RCC 7860 (cell line): Measurements from ENCODE around the gene BSG.

Experiments used
- DNase-seq: peaks from one replicate; pipeline ENCODE4 v3.0.0-alpha.2; 2015; ENCODE audit warnings: low spot score
- FAIRE-seq: peaks from 2 replicates; lab custom pipeline; 2012; peaks lifted over from hg19 to GRCh38; lab: Jason Lieb, UNC

Gene BSG

DNA sequence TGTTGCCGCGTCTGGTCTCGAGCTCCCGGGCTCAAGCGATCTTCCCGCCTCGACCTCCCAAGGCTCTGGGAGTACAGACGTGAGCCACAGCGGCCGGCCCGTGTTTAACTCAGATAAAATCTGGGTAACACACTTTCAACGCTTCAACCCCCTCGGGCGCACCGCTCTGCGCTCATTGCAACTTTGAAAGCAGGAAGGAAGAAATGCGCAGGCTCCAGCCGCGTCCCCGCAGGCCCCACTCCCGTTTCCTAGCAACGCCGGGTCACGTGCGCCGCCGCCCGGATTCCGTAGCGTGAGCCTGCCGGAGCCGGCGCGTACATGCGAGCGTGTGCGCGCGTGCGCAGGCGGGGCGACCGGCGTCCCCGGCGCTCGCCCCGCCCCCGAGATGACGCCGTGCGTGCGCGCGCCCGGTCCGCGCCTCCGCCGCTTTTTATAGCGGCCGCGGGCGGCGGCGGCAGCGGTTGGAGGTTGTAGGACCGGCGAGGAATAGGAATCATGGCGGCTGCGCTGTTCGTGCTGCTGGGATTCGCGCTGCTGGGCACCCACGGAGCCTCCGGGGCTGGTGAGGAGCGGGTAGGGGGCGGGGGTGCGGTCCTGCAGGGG is at the start of gene BSG:
Gene BSG (plus strand): TSS at position 457 of the 603 bp plus-strand sequence. CDS start 39 bp downstream, at position 496.
- DNase-seq (peak; percentile 93), FAIRE-seq (no peak)

DNA sequence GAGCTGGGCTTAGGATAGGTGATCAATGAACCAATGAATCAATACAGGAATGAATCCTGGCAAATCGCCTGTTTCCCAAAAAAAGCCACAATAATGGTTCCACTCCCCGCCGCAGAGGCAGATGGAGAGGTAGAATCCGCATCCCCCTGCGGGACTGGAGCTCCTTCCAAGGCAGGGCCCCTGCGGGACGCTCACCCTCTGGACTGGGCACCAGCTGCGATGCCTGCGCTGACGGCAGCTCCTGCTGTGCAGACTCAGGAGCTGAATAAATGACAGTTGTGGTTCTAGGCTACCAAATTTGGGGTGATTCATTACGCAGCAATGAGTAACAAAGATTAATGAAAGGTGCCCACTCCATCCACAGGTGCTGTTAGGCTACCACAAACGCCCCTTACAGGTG is 49.7 kb upstream of the BSG start:
- FAIRE-seq (no peak), DNase-seq (no peak)

DNA sequence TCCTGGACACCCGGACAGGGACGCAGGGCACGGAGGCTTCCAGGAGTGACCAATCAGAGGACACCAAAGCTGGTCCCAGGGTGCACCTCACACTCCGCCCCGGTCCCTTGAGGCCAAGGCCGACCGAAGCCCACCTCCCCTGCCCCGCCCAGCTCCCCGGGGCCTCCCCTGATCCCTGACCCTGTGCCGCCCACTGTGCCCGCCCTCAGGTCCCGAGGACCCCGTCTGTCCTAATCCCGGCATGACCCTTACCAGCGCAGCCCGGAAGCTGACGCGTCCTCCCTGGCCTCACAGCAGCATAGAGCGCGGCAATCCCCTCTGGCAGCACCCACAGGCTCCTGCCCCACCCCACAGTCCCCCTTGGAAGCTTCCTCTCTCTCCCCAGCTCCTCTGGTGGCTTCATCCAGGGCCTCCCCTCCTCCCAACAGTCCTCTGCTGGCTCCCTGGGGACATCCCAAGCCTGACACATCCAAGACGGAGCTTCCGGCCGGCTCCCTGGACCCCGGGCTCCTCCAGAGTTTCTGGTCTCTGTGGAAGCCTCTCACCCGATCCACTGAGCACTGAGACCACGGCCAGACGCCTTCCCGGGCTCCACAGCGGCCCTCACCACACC is 48.2 kb upstream of the BSG start:
- FAIRE-seq = no peak
- no peak for DNase-seq

DNA sequence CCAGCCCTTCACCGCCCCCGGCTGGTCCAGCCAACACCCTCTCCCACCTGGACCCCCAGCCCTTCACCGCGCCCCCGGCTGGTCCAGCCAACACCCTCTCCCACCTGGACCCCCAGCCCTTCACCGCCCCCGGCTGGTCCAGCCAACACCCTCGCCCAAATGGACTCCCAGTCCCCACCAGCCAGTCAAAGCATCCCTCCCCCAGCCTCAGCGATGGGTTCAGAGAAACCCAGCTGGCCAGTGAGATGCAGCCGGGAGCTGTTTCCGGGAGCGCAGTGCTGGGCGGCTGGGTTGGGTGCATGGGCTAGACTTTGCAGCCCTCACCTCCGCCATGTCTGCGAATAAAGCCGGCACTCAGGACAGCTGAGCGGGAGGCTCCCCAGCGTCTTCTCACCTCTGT is 47.4 kb upstream of the BSG start:
- FAIRE-seq (no peak), DNase-seq (no peak)

DNA sequence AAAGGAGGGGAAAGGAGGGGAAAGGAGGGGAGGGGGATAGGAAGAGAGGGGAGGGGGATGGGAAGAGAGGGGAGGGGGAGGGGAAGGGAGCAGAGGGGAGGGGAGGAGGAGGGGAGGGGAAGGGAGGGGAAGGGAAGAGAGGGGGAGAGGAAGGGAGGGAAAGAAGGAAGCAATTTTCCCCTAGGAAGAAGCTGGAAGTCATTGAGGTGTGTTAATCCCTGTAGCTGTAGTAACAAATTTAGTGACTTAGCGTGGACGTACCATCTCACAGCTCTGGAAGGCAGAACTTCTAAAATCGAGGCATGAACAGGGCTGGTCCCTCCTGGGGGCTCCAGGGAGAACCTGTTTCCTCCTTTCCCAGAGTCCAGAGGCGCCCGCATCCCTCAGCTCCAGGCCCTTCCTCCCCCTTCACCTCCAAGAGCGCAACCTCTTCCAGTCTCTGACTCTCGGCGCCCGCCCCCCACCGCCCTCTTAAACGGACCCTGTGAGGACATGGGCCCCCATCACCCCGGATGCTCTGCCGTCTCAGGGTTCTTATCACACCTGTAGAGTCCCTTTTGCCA is 46.5 kb upstream of the BSG start:
- DNase-seq (no peak), FAIRE-seq (no peak)

DNA sequence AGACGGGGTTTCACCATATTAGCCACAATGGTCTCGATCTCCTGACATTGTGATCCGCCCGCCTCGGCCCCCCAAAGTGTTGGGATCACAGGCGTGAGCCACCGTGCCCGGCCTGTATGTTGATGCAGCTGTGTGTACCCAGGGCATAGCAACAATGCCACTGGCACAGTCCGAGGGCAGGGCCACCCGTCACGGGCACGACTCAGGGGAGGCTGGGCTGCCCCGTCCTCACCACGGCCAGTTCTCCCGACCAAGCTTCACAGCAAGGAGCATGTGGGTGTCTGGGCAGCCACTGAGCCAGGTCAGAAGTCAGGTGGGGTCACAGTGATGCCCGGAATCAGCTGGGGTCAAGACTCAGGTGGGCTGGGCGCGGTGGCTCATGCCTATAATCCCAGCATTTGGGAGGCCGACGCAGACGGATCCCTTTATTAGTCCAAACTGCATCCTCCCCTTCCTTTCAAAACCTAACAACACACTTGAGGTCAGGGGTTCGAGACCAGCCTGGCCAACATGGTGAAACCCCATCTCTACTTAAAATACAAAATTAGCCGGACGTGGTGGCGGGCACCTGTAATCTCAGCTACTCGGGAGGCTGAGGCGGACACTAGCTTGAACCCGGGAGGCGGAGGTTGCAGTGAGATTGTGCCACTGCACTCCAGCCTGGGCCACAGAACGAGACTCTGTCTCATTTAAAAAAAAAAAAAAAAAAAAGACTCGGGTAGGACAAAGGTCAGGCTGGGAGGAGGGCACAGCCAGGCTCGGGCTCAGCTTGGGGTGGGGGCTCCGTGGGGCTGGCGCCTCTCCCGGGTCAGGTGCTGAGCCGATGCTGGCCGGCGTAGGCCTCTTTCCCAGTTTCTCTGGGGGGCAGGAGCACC is 42.0 kb upstream of the BSG start:
- FAIRE-seq (no peak), DNase-seq (no peak)

DNA sequence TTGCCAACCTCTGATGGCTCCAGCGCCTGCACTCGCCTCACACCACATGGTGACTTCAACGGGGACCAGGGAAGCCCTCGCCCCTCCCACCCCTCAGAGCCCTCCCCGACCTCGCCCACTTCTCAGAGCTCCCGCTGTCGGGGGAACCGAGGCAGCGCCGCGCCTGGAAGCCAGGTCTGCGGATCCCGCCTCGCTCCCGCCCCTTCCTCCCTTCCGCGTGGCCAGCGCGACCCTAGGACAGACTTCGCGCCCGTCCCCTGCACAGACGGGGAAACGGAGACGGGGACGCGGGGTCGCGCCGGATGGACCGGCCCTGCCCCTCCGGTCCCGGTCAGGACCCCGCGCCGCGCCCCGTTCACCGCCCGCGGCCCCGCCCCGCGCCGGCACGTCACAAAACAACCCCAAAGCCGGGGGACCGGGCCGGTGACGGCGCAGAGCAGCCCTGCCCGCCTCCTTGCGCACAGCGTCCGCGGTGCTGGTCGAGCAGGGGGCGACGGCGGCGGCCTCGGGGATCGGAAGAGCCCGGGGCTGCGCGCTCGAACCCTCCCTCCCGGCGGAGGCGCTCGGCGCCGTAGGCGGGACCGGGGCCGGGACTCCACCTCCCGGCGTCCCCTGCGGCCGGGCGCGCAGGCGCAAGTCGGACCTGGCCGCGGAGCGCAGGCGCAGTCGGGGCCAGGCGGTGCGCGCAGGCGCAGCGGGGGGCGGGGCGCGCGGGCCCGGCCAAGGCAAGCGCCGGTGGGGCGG is 41.2 kb upstream of the BSG start:
- DNase-seq = peak; percentile 58
- FAIRE-seq = no peak

DNA sequence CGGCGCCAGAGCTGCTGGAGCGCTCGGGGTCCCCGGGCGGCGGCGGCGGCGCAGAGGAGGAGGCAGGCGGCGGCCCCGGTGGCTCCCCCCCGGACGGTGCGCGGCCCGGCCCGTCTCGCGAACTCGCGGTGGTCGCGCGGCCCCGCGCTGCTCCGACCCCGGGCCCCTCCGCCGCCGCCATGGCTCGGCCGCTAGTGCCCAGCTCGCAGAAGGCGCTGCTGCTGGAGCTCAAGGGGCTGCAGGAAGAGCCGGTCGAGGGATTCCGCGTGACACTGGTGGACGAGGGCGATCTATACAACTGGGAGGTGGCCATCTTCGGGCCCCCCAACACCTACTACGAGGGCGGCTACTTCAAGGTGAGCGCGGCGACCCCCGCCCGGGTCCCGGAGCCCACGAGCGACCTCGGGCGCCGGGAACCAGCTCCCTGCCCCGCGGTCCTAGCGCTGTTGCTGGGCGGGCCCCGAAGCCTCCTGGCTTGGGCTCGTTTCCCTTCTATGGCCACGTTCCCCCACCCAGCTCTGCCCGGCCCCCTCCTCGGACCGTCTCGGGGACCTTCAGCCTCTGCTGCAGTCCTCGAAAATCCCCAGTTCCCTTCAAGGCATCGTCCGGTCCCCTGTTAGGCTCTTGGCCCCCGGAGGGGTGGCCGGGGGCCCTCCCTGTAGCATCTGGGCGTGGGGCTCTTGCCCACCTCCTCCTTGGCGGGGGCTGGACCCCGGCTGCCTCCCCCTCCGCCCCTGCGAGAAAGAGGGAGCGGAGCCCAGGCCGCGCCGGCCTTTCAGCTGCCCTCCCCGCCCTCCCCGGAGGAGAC is 40.4 kb upstream of the BSG start, which contains the start of gene CDC34:
Gene CDC34 (plus strand): TSS at position 8 of the 808 bp plus-strand sequence. CDS start 172 bp downstream, at position 180.
- DNase-seq = no peak
- no peak for FAIRE-seq

DNA sequence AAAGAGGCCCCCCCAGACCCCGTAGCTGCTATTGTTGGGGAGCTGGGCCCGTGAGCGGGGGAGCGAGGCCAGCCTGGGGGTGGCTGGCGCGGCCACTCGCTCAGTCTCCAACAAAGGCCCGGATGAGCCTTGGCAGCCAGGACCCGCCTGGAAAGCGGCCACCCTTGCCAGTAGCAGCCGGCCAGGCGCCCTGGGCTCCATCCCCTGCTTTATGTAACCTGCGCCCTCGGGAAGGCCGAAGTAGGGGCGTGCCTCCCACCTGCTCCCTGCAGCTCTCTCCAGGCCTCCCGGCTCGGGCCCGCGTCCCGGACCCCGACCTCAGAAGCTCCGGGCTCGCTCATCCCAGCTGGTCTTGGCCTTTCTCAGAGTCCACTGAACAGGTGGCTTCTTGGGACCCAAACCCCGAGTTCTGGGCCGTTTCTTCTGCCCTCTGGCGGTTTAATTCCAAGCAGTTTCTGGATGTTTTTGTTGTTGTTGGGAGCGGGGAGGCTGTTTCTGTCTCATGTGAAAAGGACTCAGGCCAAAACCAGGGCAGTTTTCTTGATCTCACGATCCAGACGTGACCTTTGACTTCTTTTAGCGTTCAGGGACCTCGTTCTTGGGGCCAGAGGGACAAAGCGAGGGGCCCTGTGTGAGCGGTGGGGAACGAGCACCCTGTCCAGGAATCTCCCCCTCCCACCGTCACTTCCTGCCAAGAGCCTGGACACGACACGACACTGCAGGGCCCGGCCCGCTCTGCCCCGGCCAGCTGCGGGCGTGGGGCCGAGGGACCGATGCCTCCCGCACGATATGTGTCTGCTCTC is 39.6 kb upstream of the BSG start:
- FAIRE-seq = no peak
- DNase-seq = peak; percentile 28

DNA sequence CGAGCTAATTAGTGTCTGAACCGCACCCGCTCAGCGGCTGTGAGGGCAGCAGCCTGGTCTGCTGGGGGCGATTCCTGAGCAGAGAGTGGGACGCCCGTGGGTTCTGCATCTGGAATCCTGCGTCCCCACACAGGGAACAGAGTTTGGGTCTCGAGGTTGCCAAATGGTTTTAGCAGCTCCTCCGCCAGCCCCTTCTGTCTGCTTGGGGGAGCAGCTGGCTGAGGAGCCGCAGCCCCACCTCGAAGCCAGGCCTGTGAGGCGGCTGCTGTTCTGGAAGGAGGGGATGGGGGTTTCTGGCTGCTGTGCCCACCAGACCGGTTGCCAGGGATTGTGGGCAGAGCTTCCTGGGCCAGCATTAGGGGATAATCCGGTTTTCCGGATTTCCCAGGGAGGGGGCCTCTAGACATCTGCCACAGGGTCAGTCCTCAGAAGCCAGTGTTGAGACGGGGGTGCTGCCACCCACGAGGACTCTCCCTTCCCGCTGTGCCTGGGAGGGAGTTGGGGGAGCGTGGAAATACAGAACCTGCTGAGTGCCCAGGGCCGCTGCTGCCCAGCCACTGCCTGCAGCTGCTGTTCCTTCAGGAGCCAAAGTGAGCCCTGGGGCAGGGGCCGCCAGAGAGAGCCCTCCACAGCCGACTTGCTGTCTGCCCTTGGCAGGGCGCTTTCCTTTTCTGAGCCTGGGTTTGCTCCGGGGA is 38.9 kb upstream of the BSG start:
- DNase-seq (no peak), FAIRE-seq (no peak)

DNA sequence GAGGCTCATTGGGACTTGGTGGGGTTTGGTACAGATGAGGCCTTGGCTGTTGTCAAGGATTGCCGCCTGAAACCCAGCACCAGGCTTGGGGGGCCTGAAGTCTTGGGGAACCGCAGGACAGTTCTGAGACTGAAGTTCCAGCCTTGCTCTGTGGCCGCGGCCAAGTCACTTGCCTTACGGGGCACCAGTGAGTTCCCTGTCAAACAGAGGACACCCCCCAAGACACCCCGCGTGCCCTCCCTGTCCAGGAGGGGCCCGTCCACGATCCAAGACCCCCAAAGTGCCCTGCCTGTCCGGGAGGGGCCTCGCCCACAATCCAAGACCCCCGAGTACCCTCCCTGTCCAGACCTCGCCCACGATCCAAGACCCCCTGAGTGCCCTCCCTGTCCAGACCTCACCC is 38.3 kb upstream of the BSG start:
- no peak for DNase-seq
- no peak for FAIRE-seq

DNA sequence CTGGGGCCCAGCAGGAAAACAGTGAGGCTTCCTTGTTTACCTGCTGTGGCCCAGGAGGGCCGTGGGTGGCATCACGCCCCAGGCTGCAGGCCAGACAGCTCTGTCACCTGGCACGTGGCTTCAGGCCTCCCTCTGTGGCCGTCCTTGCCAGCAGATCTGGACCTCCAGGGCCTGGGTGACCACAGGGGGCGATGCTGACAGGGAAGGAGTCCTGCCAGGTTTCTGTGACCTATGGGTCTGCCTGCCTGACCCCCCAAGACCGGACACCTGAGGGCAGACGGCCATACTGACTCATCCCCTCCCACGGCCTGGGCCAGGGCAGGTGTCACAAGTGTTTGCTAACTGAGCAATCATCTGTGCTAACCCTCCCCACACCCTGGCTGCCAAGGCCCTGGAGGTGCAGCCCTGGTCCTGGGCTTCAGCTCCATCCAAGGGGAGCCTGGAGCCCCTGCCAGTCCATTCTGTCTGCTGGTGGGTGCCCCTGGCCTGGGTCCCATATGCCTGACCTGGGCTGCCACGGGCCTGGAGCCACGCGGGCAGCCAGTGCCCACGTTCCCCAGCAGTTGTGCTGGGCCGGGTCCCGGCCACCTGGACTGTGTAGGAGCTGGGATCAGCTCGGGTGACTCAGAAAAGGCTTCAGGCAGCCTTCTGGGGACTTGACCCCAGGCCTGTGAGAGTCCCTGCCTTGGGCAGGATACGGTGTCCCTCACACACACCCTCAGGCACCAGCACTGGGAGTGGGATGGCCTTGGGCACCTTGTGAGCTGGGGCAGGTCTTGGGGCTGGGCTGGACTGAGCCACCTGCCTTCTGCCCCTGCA is 37.2 kb upstream of the BSG start:
- FAIRE-seq = no peak
- DNase-seq = peak; percentile 67

DNA sequence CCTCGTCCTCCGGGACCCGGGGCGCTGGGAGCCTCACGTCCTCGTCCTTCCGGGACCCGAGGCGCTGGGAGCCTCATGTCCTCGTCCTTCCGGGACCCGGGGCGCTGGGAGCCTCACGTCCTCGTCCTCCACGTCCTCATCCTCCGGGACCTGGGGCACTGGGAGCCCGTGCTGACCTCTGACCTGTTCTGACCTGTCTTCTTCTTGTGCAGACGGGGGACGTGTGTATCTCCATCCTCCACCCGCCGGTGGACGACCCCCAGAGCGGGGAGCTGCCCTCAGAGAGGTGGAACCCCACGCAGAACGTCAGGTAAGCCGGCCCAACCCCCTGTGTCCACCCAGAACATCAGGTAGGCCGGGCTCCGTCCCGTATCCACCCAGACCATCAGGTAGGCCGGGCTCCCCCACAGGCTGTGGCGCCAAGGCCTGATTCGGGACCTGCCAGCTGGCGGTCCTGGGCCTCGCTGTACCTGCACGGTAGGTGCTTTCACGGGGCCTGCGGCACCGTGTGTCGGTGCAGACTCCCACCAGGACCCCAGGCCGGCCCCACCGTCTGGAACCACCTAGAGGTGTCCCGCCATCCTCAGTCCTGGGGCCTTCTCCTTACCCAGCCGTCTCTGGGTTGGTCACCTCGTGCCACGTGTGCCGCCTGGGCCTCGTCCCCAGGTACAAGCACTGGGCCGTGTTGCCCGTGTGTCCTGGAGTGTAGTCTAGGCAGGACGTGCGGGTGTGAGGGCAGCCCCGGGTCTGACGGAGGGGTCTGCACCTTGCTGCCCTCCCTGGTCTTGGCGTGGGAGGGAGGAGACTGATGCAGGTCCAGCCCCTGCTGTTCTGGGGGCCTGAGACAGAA is 36.1 kb upstream of the BSG start:
- FAIRE-seq (no peak), DNase-seq (no peak)

DNA sequence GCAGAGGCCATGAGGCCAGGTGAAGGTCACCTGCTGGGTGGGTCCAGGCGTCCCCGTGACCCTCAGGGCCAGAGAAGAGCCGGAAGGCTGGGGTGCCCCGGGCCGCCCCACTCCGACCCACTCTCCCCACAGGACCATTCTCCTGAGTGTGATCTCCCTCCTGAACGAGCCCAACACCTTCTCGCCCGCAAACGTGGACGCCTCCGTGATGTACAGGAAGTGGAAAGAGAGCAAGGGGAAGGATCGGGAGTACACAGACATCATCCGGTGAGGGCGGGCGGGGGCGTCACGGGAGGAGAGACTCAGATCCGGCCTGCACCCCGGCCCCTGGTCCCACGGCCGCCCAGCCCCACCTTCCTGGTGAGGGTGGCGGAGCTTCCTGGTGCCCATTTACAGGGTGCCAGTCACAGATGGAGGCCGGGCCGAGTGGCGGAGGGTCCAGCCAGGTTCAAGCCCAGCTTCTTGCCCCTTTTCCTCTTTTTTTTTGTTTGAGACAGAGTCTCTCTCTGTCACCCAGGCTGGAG is 35.5 kb upstream of the BSG start:
- FAIRE-seq (no peak), DNase-seq (no peak)

DNA sequence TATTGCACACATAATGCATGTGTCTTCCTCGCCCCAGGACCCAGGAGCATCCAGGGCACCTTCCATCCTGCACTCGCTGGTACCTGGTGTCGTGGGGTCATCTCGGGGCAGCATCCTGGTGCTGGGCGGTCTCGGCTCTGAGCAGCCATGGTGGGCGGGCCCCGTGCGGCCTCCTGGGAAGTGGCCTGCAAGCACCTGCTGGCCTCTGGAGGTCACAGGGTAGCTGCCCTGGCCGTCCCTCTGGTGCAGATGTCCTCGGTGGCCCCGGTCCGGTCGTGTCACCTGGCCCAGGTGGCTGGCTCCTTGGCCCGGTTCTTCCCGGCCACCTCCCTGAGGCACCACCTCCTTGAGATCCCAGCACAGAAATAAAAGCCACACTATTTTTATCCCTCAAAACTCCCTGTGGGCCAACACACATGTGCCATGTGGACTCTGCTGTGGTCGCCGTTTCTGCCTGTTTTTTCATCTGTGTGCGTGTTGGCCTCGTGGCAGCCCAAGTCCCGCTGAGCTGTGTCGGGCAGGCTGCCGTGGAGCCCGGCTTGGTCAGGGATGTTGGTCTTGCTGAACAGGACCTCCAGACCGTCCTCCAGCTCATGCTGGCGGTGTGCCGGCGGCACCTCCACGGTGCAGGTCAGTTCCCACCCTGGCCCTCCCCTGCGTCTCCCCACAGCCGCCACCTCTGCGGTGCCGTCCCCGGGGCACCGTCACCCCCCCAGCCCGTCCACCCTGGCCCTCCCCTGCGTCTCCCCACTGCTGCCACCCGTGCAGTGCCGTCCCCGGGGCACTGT is 33.6 kb upstream of the BSG start:
- no peak for DNase-seq
- no peak for FAIRE-seq
